Prostate gland (tissue), 1 donor: ENCODE measurements around the gene SH3PXD2B.
A peak's percentile ranks its signal among the peaks of the same experiment; 100 is the strongest.

Experiments used
- POLR2A ChIP-seq: fragments of 450-650 bp; IDR thresholded peaks from one replicate; pipeline ENCODE4 v1.6.1; 2016; ENCODE audit warnings: antibody characterized with exemption, mild to moderate bottlenecking
- POLR2AphosphoS5 ChIP-seq: sonication (generic); formaldehyde crosslinking; IDR thresholded peaks from one replicate; pipeline ENCODE4 v1.6.1; 2017; ENCODE audit warnings: antibody characterized with exemption

DNA sequence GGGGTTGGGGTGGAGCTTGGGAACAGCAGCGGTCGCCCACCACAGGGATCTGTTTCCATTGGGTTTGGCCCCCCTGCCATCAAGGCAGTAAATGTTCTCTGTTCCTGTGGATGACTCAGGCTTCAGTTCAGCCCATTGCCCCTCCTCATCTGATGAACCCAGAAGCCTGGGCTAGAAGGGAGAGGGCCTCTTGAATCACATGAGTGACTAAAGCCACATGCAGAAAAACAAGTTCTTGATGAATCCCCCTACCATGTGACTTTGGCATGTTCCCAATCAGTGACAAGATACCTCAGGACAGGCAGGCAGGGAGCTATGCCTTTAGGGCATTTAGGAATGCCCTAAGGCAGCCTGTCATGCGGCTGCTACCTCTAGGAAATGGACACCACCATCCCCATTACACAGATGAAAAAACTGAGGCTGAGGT lies 2.5 kb downstream of the SH3PXD2B start:
- TF ChIP-seq POLR2A (no peak), POLR2AphosphoS5 (peak; percentile 38)
